Lower leg skin (tissue), 4 donors: ENCODE measurements around the gene PCDH15. TPM values are rescaled to one million over a fixed set of nuclear protein-coding genes. Genes with fewer than 3 reads are reported as not detected.

Source experiments
- DNase-seq, 2 donors: peaks; one replicate each; pipeline ENCODE4 v3.0.0-alpha.2; 2019; ENCODE audit warnings: low spot score in 2 of 2
- H3K4me3 ChIP-seq: fragments of 200-600 bp; sonication (generic); 2 replicates; pipeline ENCODE4 v1.5.1; 2017; ENCODE audit warnings: mild to moderate bottlenecking, low read depth; ENCODE audit not compliant: poor library complexity, severe bottlenecking
- POLR2A ChIP-seq, 2 donors: fragments of 450-650 bp; IDR thresholded peaks; one replicate each; pipeline ENCODE4 v1.6.1; 2016 to 2017; ENCODE audit warnings: antibody characterized with exemption in 2 of 2, mild to moderate bottlenecking in 1 of 2, moderate library complexity in 1 of 2
- WGBS, 2 donors: methylation state at CpG; one replicate each; pipeline ENCODE4 v1.1.5; 2018; 5-methylcytosine and 5-hydroxymethylcytosine counted together
- intact Hi-C: fragments of 100-400 bp; cut with DNase I; formaldehyde crosslinking; loops from one replicate; pipeline ENCODE4 v1.15.0; 2023; ENCODE audit warnings: low total_unique reads
- total RNA-seq, 4 donors: library from RNA; depleted of rRNA; stranded (reverse); fragments of >200 nt; gene quantifications; one replicate each; pipeline ENCODE4 v1.1.0, GENCODE V29; 2016
- TF ChIP-seq, protein P1 (sequence below), 3 donors: fragments of 450-650 bp; IDR thresholded peaks; one replicate each; pipeline ENCODE4 v1.5.1; 2016; ENCODE audit warnings: antibody characterized with exemption in 3 of 3, mild to moderate bottlenecking in 3 of 3, moderate library complexity in 2 of 3

Gene PCDH15
- total RNA-seq, 4 donors from 2014 or later: not detected

DNA sequence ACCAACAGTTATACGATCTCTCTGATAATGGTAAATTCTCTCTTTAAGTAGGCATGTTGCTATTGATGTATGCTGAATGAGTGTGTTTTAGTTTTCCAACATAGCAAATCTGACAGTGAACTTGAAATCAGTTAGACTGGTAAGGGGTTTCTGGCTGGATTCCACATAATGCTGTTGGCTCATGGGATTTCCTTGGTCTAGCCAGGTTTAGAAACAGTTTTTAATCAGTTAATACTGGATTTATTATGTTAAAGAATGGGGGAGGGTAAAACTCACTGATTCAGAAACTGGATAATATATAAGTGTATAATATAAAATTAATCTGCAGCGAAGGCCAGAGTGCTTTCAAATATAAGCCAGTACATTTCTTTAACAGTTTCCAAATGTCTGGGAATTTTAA, 55.6 kb downstream of the PCDH15 start:
- intact Hi-C loops: no loop called here
- no peak for TF ChIP-seq POLR2A (IDR thresholded peaks at IDR 0.05)
- TF ChIP-seq, protein P1, sequence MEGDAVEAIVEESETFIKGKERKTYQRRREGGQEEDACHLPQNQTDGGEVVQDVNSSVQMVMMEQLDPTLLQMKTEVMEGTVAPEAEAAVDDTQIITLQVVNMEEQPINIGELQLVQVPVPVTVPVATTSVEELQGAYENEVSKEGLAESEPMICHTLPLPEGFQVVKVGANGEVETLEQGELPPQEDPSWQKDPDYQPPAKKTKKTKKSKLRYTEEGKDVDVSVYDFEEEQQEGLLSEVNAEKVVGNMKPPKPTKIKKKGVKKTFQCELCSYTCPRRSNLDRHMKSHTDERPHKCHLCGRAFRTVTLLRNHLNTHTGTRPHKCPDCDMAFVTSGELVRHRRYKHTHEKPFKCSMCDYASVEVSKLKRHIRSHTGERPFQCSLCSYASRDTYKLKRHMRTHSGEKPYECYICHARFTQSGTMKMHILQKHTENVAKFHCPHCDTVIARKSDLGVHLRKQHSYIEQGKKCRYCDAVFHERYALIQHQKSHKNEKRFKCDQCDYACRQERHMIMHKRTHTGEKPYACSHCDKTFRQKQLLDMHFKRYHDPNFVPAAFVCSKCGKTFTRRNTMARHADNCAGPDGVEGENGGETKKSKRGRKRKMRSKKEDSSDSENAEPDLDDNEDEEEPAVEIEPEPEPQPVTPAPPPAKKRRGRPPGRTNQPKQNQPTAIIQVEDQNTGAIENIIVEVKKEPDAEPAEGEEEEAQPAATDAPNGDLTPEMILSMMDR (IDR thresholded peaks at IDR 0.05): no peak

GRCh38 chr10:54742416-54742815, 58.6 kb downstream of the PCDH15 start:
- H3K4me3 ChIP-seq: no peak overlapping the region
- DNase-seq: no peak
- intact Hi-C loops: no loop called here
- TF ChIP-seq POLR2A (IDR thresholded peaks at IDR 0.05): no peak
- TF ChIP-seq, protein P1 (IDR thresholded peaks at IDR 0.05): no peak
- 87 to 88% methylated on average over 4 of the region's 4 CpGs for WGBS, 2 donors

More for the DNA sequence above, 55.6 kb downstream of the PCDH15 start:
- no peak overlapping the region for H3K4me3 ChIP-seq
- 66 to 70% methylated on average over 2 of the region's 2 CpGs for WGBS, 2 donors
- no peak for DNase-seq

DNA sequence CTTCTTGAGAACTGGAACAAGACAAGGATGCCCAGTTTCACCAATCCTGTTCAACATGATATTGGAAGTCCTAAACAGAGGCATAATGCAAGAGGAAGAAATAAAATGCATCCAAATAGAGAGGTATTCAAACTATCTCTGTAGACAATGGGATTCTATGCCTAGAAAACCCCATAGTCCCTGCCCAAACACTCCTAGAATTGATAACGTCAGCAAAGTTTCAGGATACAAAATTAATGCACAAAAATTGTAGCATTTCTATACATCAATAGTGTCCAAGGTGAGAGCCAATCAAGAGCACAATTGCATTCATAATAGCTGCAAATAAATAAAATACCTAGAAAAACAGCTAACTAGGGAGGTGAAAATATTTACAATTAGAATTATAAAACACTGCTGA, 72.5 kb downstream of the PCDH15 start:
- whole genome bisulfite sequencing, 2 donors: 89 to 97% methylated on average over 1 of the region's 1 CpG
- H3K4me3 ChIP-seq: no peak overlapping the region
- intact Hi-C loops: no loop called here
- TF ChIP-seq POLR2A (IDR thresholded peaks at IDR 0.05): no peak
- TF ChIP-seq, protein P1 (IDR thresholded peaks at IDR 0.05): no peak
- DNase-seq: no peak

DNA sequence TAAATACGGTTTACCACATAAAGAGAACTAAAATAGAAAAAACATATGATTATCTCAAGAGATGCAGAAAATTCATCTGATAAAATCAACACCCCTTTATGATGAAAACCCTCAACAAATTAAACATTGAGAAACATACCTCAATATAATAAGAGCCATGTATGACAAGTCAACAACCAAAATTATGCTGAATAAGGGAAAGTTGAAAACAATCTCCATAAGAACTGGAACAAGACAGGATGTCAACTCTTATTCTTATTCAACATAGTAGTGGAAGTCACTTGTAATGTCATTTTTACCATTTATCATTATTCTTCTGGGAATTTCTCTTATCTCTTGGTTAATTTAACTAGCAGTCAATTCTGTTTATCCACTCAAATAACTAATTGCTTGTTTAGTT, 79.0 kb downstream of the PCDH15 start:
- intact Hi-C loops: no loop called here
- DNase-seq: no peak
- WGBS, 2 donors: 38 to 87% methylated on average over 1 of the region's 1 CpG
- no peak overlapping the region for H3K4me3 ChIP-seq
- no peak for TF ChIP-seq POLR2A (IDR thresholded peaks at IDR 0.05)
- TF ChIP-seq, protein P1 (IDR thresholded peaks at IDR 0.05): no peak

DNA sequence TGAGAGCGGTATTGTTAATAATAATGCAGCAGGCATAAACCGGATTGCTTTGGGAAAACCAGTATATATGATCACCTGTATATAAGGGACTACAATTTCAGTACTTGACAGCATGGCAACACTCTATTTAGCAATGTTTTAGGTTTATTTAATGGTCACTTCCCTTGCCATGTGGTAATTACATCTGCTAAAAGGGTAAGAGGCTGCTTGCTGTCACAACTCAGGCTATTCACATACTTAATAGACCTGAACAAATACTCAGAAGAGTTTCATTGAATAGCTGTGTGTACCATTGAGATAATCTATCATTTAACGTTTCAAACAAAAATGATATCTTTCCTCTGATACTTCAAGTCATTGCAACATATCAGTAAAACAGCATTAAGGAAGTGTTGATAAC, 90.1 kb downstream of the PCDH15 start:
- TF ChIP-seq, protein P1 (IDR thresholded peaks at IDR 0.05): no peak
- no peak for TF ChIP-seq POLR2A (IDR thresholded peaks at IDR 0.05)
- intact Hi-C loops: no loop called here

DNA sequence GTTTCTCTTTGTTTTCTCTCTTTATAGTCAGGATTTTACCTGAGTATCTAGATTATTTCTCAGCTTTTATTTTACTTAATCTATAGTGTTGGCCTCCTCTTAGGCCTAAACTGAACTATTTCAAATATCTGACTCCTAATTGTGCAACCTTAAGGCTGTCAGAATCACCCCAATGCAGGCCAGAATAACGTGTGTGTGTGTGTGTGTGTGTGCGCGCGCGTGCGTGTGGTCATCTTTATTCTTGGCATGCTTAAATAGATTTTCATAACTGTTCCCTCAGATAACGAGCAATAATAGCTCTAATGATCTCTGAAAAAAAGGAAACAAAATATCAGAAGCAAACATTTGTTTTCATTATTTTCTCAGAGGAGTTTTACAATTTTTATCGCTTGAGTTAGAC, 92.4 kb downstream of the PCDH15 start:
- no peak overlapping the region for H3K4me3 ChIP-seq
- TF ChIP-seq, protein P1 (IDR thresholded peaks at IDR 0.05): no peak
- TF ChIP-seq POLR2A (IDR thresholded peaks at IDR 0.05): no peak
- DNase-seq: no peak
- 72 to 80% methylated on average over 8 of the region's 8 CpGs for WGBS, 2 donors
- intact Hi-C loops: no loop called here

More for the DNA sequence above, 90.1 kb downstream of the PCDH15 start:
- H3K4me3 ChIP-seq: no peak overlapping the region
- no peak for DNase-seq
- 84 to 89% methylated on average over 3 of the region's 3 CpGs for WGBS, 2 donors
